Pancreas (tissue), 10 donors: ENCODE measurements around the gene PTGIS. TPM values are rescaled to one million over a fixed set of nuclear protein-coding genes. Genes with fewer than 3 reads are reported as not detected.
A peak's percentile ranks its signal among the peaks of the same experiment; 100 is the strongest.

Source experiments
- ATAC-seq, 4 donors: fragments of 200-7000 bp; cut with Tn5 transposase; one replicate each; pipeline versions ENCODE4 v1.8.0 to v1.9.1; 2020; ENCODE audit warnings: mild to moderate bottlenecking in 4 of 4, moderate library complexity in 4 of 4
- DNase-seq, 6 donors: peaks; one replicate each; pipeline ENCODE4 v3.0.0-alpha.2; 2020
- FAIRE-seq: peaks from 2 replicates; lab custom pipeline; 2012; peaks lifted over from hg19 to GRCh38; lab: Jason Lieb, UNC
- H3K27ac ChIP-seq, 4 donors: fragments of 200-600 bp; sonication (generic); 1 replicate in 3 of 4; 2 replicates in 1 of 4; pipeline versions ENCODE4 v1.5.0 to v1.8.0; 2020
- H3K27me3 ChIP-seq, 4 donors: fragments of 200-600 bp; one replicate each; pipeline ENCODE4 v1.8.0; 2021
- H3K36me3 ChIP-seq, 3 donors: fragments of 200-600 bp; sonication (generic) in 1 of 3; one replicate each; pipeline versions ENCODE4 v1.5.0 to v1.8.0; 2020 to 2021
- H3K4me1 ChIP-seq, 3 donors: fragments of 200-600 bp; one replicate each; pipeline ENCODE4 v1.8.0; 2021
- H3K4me3 ChIP-seq, 4 donors: fragments of 200-600 bp; sonication (generic) in 2 of 4; one replicate each; pipeline versions ENCODE4 v1.5.0 to v1.8.0; 2020 to 2021
- H3K9me3 ChIP-seq, 4 donors: fragments of 200-600 bp; one replicate each; pipeline ENCODE4 v1.8.0; 2021
- CTCF ChIP-seq, 4 donors: fragments of 200-600 bp; sonication (generic) in 3 of 4; IDR thresholded peaks; one replicate each; pipeline versions ENCODE4 v1.5.0 to v1.8.0; 2021; ENCODE audit warnings: antibody characterized with exemption in 4 of 4
- WGBS, 2 donors: extraction: QIAGEN DNeasy Blood & Tissue Kit; methylation state at CpG; one replicate each; pipeline ENCODE4 v1.1.7; 2013; 5-methylcytosine and 5-hydroxymethylcytosine counted together
- intact Hi-C, 3 donors: fragments of 100-400 bp; cut with DNase I; formaldehyde crosslinking; loops; one replicate each; pipeline versions ENCODE4 v1.11.1 to v1.14.2; 2022
- polyA plus RNA-seq, 2 donors: library from polyadenylated mRNA; stranded (reverse); fragments of 200-250 nt; gene quantifications; one replicate each; pipeline ENCODE4 v1.2.3, GENCODE V29; 2013
- total RNA-seq, 6 donors: library from RNA; stranded (reverse); fragmentation: NEBNext Ultra II Directional in 4 of 6; extraction: Animal tissue kit (Norgen Biotek cat#: 25700) in 4 of 6; gene quantifications; one replicate each; pipeline versions ENCODE4 v1.2.1 to v1.2.4, GENCODE V29; 2021 to 2023
- donor health status: healthy with polysubstance abuse.
- donor health status: DM: no; HTN: no; CAD: no; lungs with moderate emphysema.
- donor health status: DM: no; HTN: no; CAD: no.
- donor health status: control.
- donor health status: control.
- donor health status: Bipolar disorder and iron deficiency.
- donor health status: DM: yes; HTN: yes; CAD: no.
- donor health status: DM: no; HTN: no; CAD: no.
- donor health status: DM: no; HTN: no; CAD: no.
- donor health status: DM: yes; HTN: yes; CAD: no.

The PTGIS gene
- total and polyA plus RNA-seq, 8 donors = 1.2 to 16.2 (median 2.9) TPM

DNA sequence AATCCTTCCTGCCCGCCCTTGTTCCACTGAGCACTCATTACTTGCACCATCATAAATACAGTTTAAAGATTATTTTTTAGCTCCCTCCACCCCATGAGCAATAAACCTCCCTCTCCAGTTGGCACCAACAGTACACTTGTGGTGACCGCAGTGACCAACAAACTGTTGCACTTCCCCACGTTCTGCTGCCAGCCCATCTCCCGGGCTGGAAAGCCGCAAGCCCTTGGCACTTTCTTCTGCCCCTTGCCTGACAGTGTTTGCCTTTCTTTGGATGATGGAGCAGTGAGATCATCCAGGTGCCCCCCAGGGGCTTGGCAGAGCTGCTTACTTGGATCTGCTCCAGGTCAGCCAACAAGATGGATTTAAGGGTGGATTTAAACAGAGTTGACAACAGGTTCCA, 107.0 kb downstream of the PTGIS start:
- DNase-seq = peak in 4 of 6 donors; percentile 39 to 76 (median 53)
- H3K27ac ChIP-seq = peak overlapping the region in 1 of 4 donors; percentile 4
- no peaks in the 10 kb centered on the region for H3K36me3 ChIP-seq
- WGBS, 2 donors = 43 to 56% methylated on average over 5 of the region's 5 CpGs
- ATAC-seq = peak; percentile 76 to 87 (median 86)
- intact Hi-C loops = no loop called here
- no peaks in the 10 kb centered on the region for H3K9me3 ChIP-seq
- H3K4me3 ChIP-seq = no peak overlapping the region
- FAIRE-seq = no peak
- H3K27me3 ChIP-seq = no peaks in the 10 kb centered on the region
- no peaks in the 10 kb centered on the region for H3K4me1 ChIP-seq
- no peak for TF ChIP-seq CTCF (IDR thresholded peaks at IDR 0.05)

- DNase-seq (no peak), ATAC-seq (no peak), FAIRE-seq (no peak)
- 62 to 77% methylated on average over 6 of the region's 6 CpGs for WGBS, 2 donors
- Histone ChIP-seq H3K36me3 (no peaks in the 10 kb centered on the region), H3K27me3 (no peaks in the 10 kb centered on the region), H3K4me3 (no peak overlapping the region), H3K27ac (peak overlapping the region in 1 of 4 donors; percentile 4), H3K4me1 (no peaks in the 10 kb centered on the region), H3K9me3 (no peaks in the 10 kb centered on the region)
- intact Hi-C loops = no loop called here
- TF ChIP-seq CTCF (IDR thresholded peaks at IDR 0.05) = no peak
Measured at GRCh38 chr20:49460131-49460530, 107.8 kb downstream of the PTGIS start.

DNA sequence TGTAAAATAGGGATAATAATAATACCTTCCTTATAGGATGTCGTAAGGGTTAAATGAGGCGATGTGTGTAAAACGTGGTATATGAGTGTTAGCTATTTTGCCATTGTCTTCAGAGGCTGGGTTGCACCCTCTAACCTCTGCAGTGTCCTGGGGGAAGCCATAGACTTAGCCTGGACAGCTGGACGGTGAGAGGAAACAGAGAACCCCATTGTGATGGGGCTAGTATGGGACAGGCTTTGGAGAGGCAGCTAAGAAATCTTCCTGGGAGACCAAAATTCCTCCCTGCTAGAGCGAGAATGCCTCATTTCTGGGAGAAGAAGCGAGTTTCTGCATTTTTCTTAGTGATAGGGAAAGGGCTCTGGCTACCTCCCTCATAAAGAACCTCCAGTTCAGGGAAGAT, 108.3 kb downstream of the PTGIS start:
- Histone ChIP-seq H3K4me1 (no peaks in the 10 kb centered on the region), H3K27ac (no peak overlapping the region), H3K9me3 (no peaks in the 10 kb centered on the region), H3K36me3 (no peaks in the 10 kb centered on the region), H3K4me3 (no peak overlapping the region), H3K27me3 (no peaks in the 10 kb centered on the region)
- no peak for DNase-seq
- intact Hi-C loops = no loop called here
- ATAC-seq = no peak
- FAIRE-seq = no peak
- TF ChIP-seq CTCF (IDR thresholded peaks at IDR 0.05) = no peak
- WGBS, 2 donors = 65 to 69% methylated on average over 6 of the region's 6 CpGs

- H3K36me3 ChIP-seq = no peaks in the 10 kb centered on the region
- intact Hi-C loops = no loop called here
- no peak overlapping the region for H3K4me3 ChIP-seq
- H3K27ac ChIP-seq = no peak overlapping the region
- FAIRE-seq (no peak), ATAC-seq (no peak), DNase-seq (no peak)
- TF ChIP-seq CTCF (IDR thresholded peaks at IDR 0.05) = no peak
- 22 to 29% methylated on average over 1 of the region's 1 CpG for WGBS, 2 donors
- H3K27me3 ChIP-seq = no peaks in the 10 kb centered on the region
- H3K9me3 ChIP-seq = no peaks in the 10 kb centered on the region
- no peaks in the 10 kb centered on the region for H3K4me1 ChIP-seq
Measured at GRCh38 chr20:49457444-49457843, 110.5 kb downstream of the PTGIS start.

GRCh38 chr20:49456646-49457045, 111.3 kb downstream of the PTGIS start:
- ATAC-seq = no peak
- no peak for TF ChIP-seq CTCF (IDR thresholded peaks at IDR 0.05)
- intact Hi-C loops = no loop called here

More at GRCh38 chr20:49456646-49457045, 111.3 kb downstream of the PTGIS start:
- H3K36me3 ChIP-seq = no peaks in the 10 kb centered on the region
- H3K4me3 ChIP-seq = no peak overlapping the region
- WGBS, 2 donors = 76 to 88% methylated on average over 6 of the region's 6 CpGs
- H3K4me1 ChIP-seq = no peaks in the 10 kb centered on the region
- FAIRE-seq (no peak), DNase-seq (no peak)
- H3K27me3 ChIP-seq = no peaks in the 10 kb centered on the region
- H3K9me3 ChIP-seq = no peaks in the 10 kb centered on the region
- no peak overlapping the region for H3K27ac ChIP-seq
